GM10847 (cell line): ENCODE data around the gene PIP5K1B.

Experiments
- POLR2A ChIP-seq: IDR thresholded peaks from 2 replicates; pipeline ENCODE4 v1.6.1; 2011; ENCODE audit not compliant: insufficient read length; ENCODE audit errors: extremely low read depth

The PIP5K1B gene

GRCh38 chr9:69054989-69055388, 349.9 kb downstream of the PIP5K1B start:
- TF ChIP-seq POLR2A = no peak

GRCh38 chr9:69056191-69056815, 351.3 kb downstream of the PIP5K1B start:
- no peak for TF ChIP-seq POLR2A

GRCh38 chr9:69058101-69058500, 353.1 kb downstream of the PIP5K1B start:
- TF ChIP-seq POLR2A = no peak
